GM18526 (cell line): ENCODE data around the gene SHKBP1.

Source experiments
- POLR2A ChIP-seq: IDR thresholded peaks from 3 replicates; pipeline ENCODE4 v1.6.1; 2011; ENCODE audit not compliant: insufficient read length; ENCODE audit errors: extremely low read depth

The SHKBP1 gene

GRCh38 chr19:40607311-40608239 lies 30.9 kb downstream of the SHKBP1 start:
- TF ChIP-seq POLR2A, result no peak

GRCh38 chr19:40608240-40608621 lies 31.6 kb downstream of the SHKBP1 start:
- TF ChIP-seq POLR2A, result no peak

GRCh38 chr19:40608957-40609356 lies 32.3 kb downstream of the SHKBP1 start:
- no peak for TF ChIP-seq POLR2A

GRCh38 chr19:40609561-40610395 lies 33.1 kb downstream of the SHKBP1 start:
- peak; percentile 57 for TF ChIP-seq POLR2A

- no peak for TF ChIP-seq POLR2A
These were observed 33.9 kb downstream of the SHKBP1 start for GRCh38 chr19:40610396-40611064.

GRCh38 chr19:40611096-40611495 lies 34.4 kb downstream of the SHKBP1 start:
- TF ChIP-seq POLR2A, result no peak

- no peak for TF ChIP-seq POLR2A
These were observed 35.4 kb downstream of the SHKBP1 start for GRCh38 chr19:40611900-40612698.

- TF ChIP-seq POLR2A, result no peak
These were observed 36.4 kb downstream of the SHKBP1 start for GRCh38 chr19:40612831-40613689.

- TF ChIP-seq POLR2A, result no peak
These were observed 37.3 kb downstream of the SHKBP1 start for GRCh38 chr19:40613690-40614621.

GRCh38 chr19:40614622-40615411 lies 38.1 kb downstream of the SHKBP1 start:
- TF ChIP-seq POLR2A, result no peak

- no peak for TF ChIP-seq POLR2A
These were observed 39.5 kb downstream of the SHKBP1 start for GRCh38 chr19:40616178-40616577.

- no peak for TF ChIP-seq POLR2A
These were observed 40.3 kb downstream of the SHKBP1 start for GRCh38 chr19:40616941-40617340.
